Fibroblast of lung (primary cell): ENCODE measurements around the gene KIF16B. TPM values are rescaled to one million over a fixed set of nuclear protein-coding genes. Genes with fewer than 3 reads are reported as not detected.

Experiments
- DNase-seq, 2 donors: peaks; one replicate each; pipeline versions ENCODE4 v3.0.0 to v3.0.0-alpha.2; 2010; ENCODE audit warnings: low read depth in 2 of 2
- H2AFZ ChIP-seq: 2 replicates; pipeline ENCODE4 v1.5.1; 2012; ENCODE audit warnings: low read length, control low read depth, inconsistent platforms
- H3K27ac ChIP-seq: 2 replicates; pipeline ENCODE4 v1.5.1; 2011; ENCODE audit warnings: low read length, control low read depth; ENCODE audit not compliant: insufficient read depth
- H3K27me3 ChIP-seq: 2 replicates; pipeline ENCODE4 v1.5.1; 2011; ENCODE audit warnings: mild to moderate bottlenecking, low read length; ENCODE audit not compliant: control insufficient read depth, insufficient read depth
- H3K36me3 ChIP-seq: 2 replicates; pipeline ENCODE4 v1.5.1; 2011; ENCODE audit warnings: low read length; ENCODE audit not compliant: control insufficient read depth, insufficient read depth
- H3K4me1 ChIP-seq: 2 replicates; pipeline ENCODE4 v1.5.1; 2011; ENCODE audit warnings: low read length; ENCODE audit not compliant: control insufficient read depth, insufficient read depth; ENCODE audit errors: extremely low read depth
- H3K4me2 ChIP-seq: 2 replicates; pipeline ENCODE4 v1.5.1; 2011; ENCODE audit warnings: low read length, control low read depth; ENCODE audit not compliant: insufficient read depth; ENCODE audit errors: extremely low read depth
- H3K4me3 ChIP-seq, 4 experiments: fragments of 200-600 bp in 1 of 4; sonication (generic) in 1 of 4; replicated peaks in 1 of 4; 2 replicates each; pipeline ENCODE4 v1.5.1; 2011 to 2016; ENCODE audit warnings: low read length in 4 of 4, low read depth in 3 of 4, mild to moderate bottlenecking in 3 of 4, control low read depth in 2 of 4, inconsistent platforms in 1 of 4, mixed read lengths in 1 of 4; ENCODE audit not compliant: insufficient read depth in 1 of 4; ENCODE audit errors: control extremely low read depth in 1 of 4
- H3K79me2 ChIP-seq: 2 replicates; pipeline ENCODE4 v1.5.1; 2012; ENCODE audit warnings: mild to moderate bottlenecking, low read length, inconsistent platforms; ENCODE audit not compliant: control insufficient read depth, insufficient read depth
- H3K9ac ChIP-seq: 2 replicates; pipeline ENCODE4 v1.5.1; 2011; ENCODE audit warnings: mild to moderate bottlenecking, low read length, control low read depth; ENCODE audit not compliant: insufficient read depth
- H3K9me3 ChIP-seq: 2 replicates; pipeline ENCODE4 v1.5.1; 2012; ENCODE audit warnings: low read depth, low read length; ENCODE audit not compliant: control insufficient read depth, insufficient read depth
- H4K20me1 ChIP-seq: 2 replicates; pipeline ENCODE4 v1.5.1; 2011; ENCODE audit warnings: low read length; ENCODE audit not compliant: control insufficient read depth, insufficient read depth; ENCODE audit errors: extremely low read depth
- CTCF ChIP-seq, 2 donors: IDR thresholded peaks in 1 of 2; conservative IDR thresholded peaks in 1 of 2; 1 replicate in 1 of 2; 2 replicates in 1 of 2; pipeline ENCODE4 v1.5.1; 2011 to 2012; ENCODE audit warnings: low read length in 2 of 2, control low read depth in 1 of 2, inconsistent platforms in 1 of 2, low read depth in 1 of 2, mild to moderate bottlenecking in 1 of 2
- EZH2 ChIP-seq: IDR thresholded peaks from 2 replicates; pipeline ENCODE4 v1.5.1; 2012; ENCODE audit warnings: low read length, control low read depth, mild to moderate bottlenecking; ENCODE audit errors: missing control alignments
- polyA plus RNA-seq, 2 donors: library from polyadenylated mRNA; depleted of rRNA in 1 of 2; stranded (reverse) in 1 of 2; unstranded in 1 of 2; fragments of >200 nt; gene quantifications; 2 replicates each; pipeline ENCODE4 v1.2.1, GENCODE V29; 2011 to 2012; ENCODE audit warnings: missing spikeins in 1 of 2
- total RNA-seq: library from RNA; depleted of rRNA; stranded (reverse); fragments of >200 nt; gene quantifications from 2 replicates; pipeline ENCODE4 v1.2.1, GENCODE V29; 2014

Gene KIF16B
- total and polyA plus RNA-seq, 2 donors (not counting 1 experiment from before 2014, with no cell fraction given): 7.7 to 17.3 TPM

DNA sequence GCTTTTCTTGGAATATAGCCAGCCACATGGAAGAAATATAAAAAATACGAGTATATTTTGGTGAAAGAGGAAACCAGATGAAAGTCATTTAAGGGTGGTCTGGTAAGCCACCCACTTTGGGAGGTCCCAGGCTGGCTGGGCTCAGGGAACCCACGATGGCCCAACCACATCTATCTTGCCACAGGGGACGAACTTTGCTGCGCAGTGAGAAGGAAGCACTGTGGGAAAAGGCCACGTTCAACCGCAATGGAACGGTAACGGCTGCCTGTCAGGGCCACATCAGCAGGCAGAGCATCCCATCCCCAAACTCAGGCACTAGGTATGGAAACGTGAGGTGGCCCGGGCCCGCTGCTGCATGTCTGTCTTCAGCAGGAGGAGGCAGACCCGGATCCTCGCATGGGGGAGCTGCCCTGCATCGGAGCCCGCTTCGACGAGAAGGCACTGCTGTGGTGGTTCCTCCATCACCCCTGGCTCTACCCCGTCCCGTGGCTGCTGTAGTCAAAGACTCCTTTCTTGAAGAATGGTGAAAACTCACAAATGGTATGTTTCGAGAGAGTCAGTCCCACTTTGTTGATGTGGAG lies 300.4 kb downstream of the KIF16B start:
- no peak overlapping the region for H3K27ac ChIP-seq
- H3K27me3 ChIP-seq: no peaks in the 10 kb centered on the region
- no peak overlapping the region for H3K4me3 ChIP-seq
- H2AFZ ChIP-seq: no peak overlapping the region
- H3K4me1 ChIP-seq: no peaks in the 10 kb centered on the region
- no peaks in the 10 kb centered on the region for H3K79me2 ChIP-seq
- H3K36me3 ChIP-seq: no peaks in the 10 kb centered on the region
- H3K9ac ChIP-seq: no peak overlapping the region
- no peak for DNase-seq
- H3K4me2 ChIP-seq: no peak overlapping the region
- no peaks in the 10 kb centered on the region for H4K20me1 ChIP-seq
- H3K9me3 ChIP-seq: no peaks in the 10 kb centered on the region
- no peak for TF ChIP-seq EZH2
- TF ChIP-seq CTCF (conservative IDR thresholded peaks at IDR 0.05 in 1 of 2, IDR thresholded peaks at IDR 0.05 in 1 of 2; ENCODE audit: low read depth in 1 of 2, low read length in 2 of 2): no peak

DNA sequence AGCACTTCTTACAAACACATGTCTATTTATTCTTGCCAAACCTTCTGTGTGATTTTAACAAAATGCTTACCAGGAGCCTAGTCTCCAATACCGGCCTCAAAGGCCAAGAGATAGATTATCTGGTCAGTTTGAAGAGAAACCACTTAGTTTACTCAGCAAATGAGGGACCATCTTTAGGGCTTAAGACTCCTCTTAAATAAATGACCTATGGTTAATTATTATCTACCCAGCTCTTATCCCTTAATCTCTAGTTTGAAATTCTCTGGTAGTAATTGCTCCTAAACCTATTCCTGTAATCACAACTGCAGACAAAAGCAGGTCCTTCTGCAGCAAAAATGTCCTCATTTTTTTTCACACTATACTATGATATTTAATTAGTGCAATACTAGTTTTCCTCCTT lies 301.8 kb downstream of the KIF16B start:
- Histone ChIP-seq H3K27ac (no peak overlapping the region), H4K20me1 (no peaks in the 10 kb centered on the region), H3K4me3 (no peak overlapping the region), H3K9me3 (no peaks in the 10 kb centered on the region), H3K79me2 (no peaks in the 10 kb centered on the region), H3K4me1 (no peaks in the 10 kb centered on the region), H3K27me3 (no peaks in the 10 kb centered on the region), H2AFZ (no peak overlapping the region), H3K36me3 (no peaks in the 10 kb centered on the region), H3K9ac (no peak overlapping the region), H3K4me2 (no peak overlapping the region)
- TF ChIP-seq EZH2 (no peak), CTCF (conservative IDR thresholded peaks at IDR 0.05 in 1 of 2, IDR thresholded peaks at IDR 0.05 in 1 of 2; ENCODE audit: low read depth in 1 of 2, low read length in 2 of 2) (no peak)
- no peak for DNase-seq

GRCh38 chr20:16270989-16271388 lies 302.3 kb downstream of the KIF16B start:
- DNase-seq: no peak
- Histone ChIP-seq H3K27me3 (no peaks in the 10 kb centered on the region), H3K79me2 (no peaks in the 10 kb centered on the region), H3K4me2 (no peak overlapping the region), H3K27ac (no peak overlapping the region), H3K4me3 (no peak overlapping the region), H2AFZ (no peak overlapping the region), H3K36me3 (no peaks in the 10 kb centered on the region), H3K9ac (no peak overlapping the region), H4K20me1 (no peaks in the 10 kb centered on the region), H3K9me3 (no peaks in the 10 kb centered on the region), H3K4me1 (no peaks in the 10 kb centered on the region)
- TF ChIP-seq EZH2 (no peak), CTCF (conservative IDR thresholded peaks at IDR 0.05 in 1 of 2, IDR thresholded peaks at IDR 0.05 in 1 of 2; ENCODE audit: low read depth in 1 of 2, low read length in 2 of 2) (no peak)
